GM21576 (cell line): Measurements from ENCODE around the gene HGFAC.

Source experiments
- ATAC-seq: cut with Tn5 transposase; IDR thresholded peaks from one replicate; pipeline ENCODE4 v1.9.1; 2021; ENCODE audit warnings: mild to moderate bottlenecking, moderate library complexity; ENCODE audit not compliant: unreplicated experiment

Gene HGFAC

GRCh38 chr4:3441501-3442459 is at the start of gene HGFAC:
TSS of gene HGFAC (plus strand) at chr4:3441968. CDS start at chr4:3442002, 34 bp downstream.
- no peak for ATAC-seq

- ATAC-seq: no peak
These were observed 49.4 kb upstream of the HGFAC start for GRCh38 chr4:3392321-3392720.

GRCh38 chr4:3393171-3393570 is 48.6 kb upstream of the HGFAC start:
- no peak for ATAC-seq

- ATAC-seq: no peak
These were observed 45.2 kb upstream of the HGFAC start for GRCh38 chr4:3396600-3396999.

- no peak for ATAC-seq
These were observed 44.6 kb upstream of the HGFAC start for GRCh38 chr4:3397128-3397527.

GRCh38 chr4:3399277-3400194 is 42.2 kb upstream of the HGFAC start:
- no peak for ATAC-seq

GRCh38 chr4:3401436-3402171 is 40.2 kb upstream of the HGFAC start:
- ATAC-seq: no peak

- no peak for ATAC-seq
These were observed 39.0 kb upstream of the HGFAC start for GRCh38 chr4:3402491-3403347.

- ATAC-seq: no peak
These were observed 38.3 kb upstream of the HGFAC start for GRCh38 chr4:3403348-3403906.

GRCh38 chr4:3404546-3404945 is 37.2 kb upstream of the HGFAC start:
- ATAC-seq: no peak

- no peak for ATAC-seq
These were observed 36.6 kb upstream of the HGFAC start for GRCh38 chr4:3405176-3405575.

GRCh38 chr4:3406021-3406420 is 35.7 kb upstream of the HGFAC start:
- no peak for ATAC-seq

GRCh38 chr4:3406431-3406830 is 35.3 kb upstream of the HGFAC start:
- no peak for ATAC-seq

- no peak for ATAC-seq
These were observed 34.5 kb upstream of the HGFAC start for GRCh38 chr4:3407171-3407771.

- no peak for ATAC-seq
These were observed 33.6 kb upstream of the HGFAC start for GRCh38 chr4:3407930-3408792.

- ATAC-seq: no peak
These were observed 32.9 kb upstream of the HGFAC start for GRCh38 chr4:3408793-3409330.

- ATAC-seq: no peak
These were observed 32.1 kb upstream of the HGFAC start for GRCh38 chr4:3409571-3410091.
